Thyroid gland (tissue), 4 donors: Measurements from ENCODE around the gene USP32. TPM values are rescaled to one million over a fixed set of nuclear protein-coding genes. Genes with fewer than 3 reads are reported as not detected.

ENCODE experiments used
- DNase-seq, 2 donors: peaks; one replicate each; pipeline ENCODE4 v3.0.0-alpha.2; 2019
- H3K27ac ChIP-seq, 3 donors: fragments of 200-600 bp; sonication (generic); 1 replicate in 2 of 3; 2 replicates in 1 of 3; pipeline ENCODE4 v1.5.1; 2016 to 2019; ENCODE audit warnings: mild to moderate bottlenecking in 1 of 3, moderate library complexity in 1 of 3
- H3K27me3 ChIP-seq: fragments of 200-600 bp; sonication (generic); one replicate; pipeline ENCODE4 v1.5.1; 2019
- H3K36me3 ChIP-seq, 2 donors: fragments of 200-600 bp; sonication (generic); one replicate each; pipeline ENCODE4 v1.5.1; 2016 to 2019
- H3K4me1 ChIP-seq, 2 donors: fragments of 200-600 bp; sonication (generic); one replicate each; pipeline ENCODE4 v1.5.1; 2017 to 2019
- H3K4me3 ChIP-seq, 3 donors: fragments of 200-600 bp; sonication (generic); replicated peaks in 1 of 3; 1 replicate in 2 of 3; 2 replicates in 1 of 3; pipeline ENCODE4 v1.5.1; 2016; ENCODE audit warnings: mild to moderate bottlenecking in 1 of 3
- H3K9me3 ChIP-seq: fragments of 200-600 bp; sonication (generic); one replicate; pipeline ENCODE4 v1.5.1; 2017
- POLR2A ChIP-seq, 2 donors: fragments of 450-650 bp; IDR thresholded peaks; one replicate each; pipeline ENCODE4 v1.6.1; 2017; ENCODE audit warnings: antibody characterized with exemption in 2 of 2, mild to moderate bottlenecking in 2 of 2, moderate library complexity in 1 of 2
- WGBS, 2 donors: methylation state at CpG; one replicate each; pipeline ENCODE4 v1.1.5; 2017; 5-methylcytosine and 5-hydroxymethylcytosine counted together
- intact Hi-C: fragments of 100-400 bp; cut with DNase I; formaldehyde crosslinking; loops from one replicate; pipeline ENCODE4 v1.15.1; 2023
- total RNA-seq, 4 donors: library from RNA; depleted of rRNA; stranded (reverse); fragments of >200 nt; gene quantifications; one replicate each; pipeline ENCODE4 v1.2.3, GENCODE V29; 2016
- TF ChIP-seq, protein P1 (sequence below), 6 experiments: fragments of 200-600 bp in 3 of 6; fragments of 450-650 bp in 3 of 6; sonication (generic) in 3 of 6; IDR thresholded peaks; one replicate each; pipeline ENCODE4 v1.5.1; 2016 to 2019; ENCODE audit warnings: antibody characterized with exemption in 6 of 6, mild to moderate bottlenecking in 2 of 6, inconsistent platforms in 1 of 6, moderate library complexity in 1 of 6

The USP32 gene
- total RNA-seq, 4 donors from 2014 or later, result 49.9 to 76.5 (median 65.0) TPM

GRCh38 chr17:60369727-60370126 lies 22.2 kb downstream of the USP32 start:
- H3K9me3 ChIP-seq, result no peaks in the 10 kb centered on the region
- H3K27me3 ChIP-seq, result no peaks in the 10 kb centered on the region
- H3K4me1 ChIP-seq, result no peaks in the 10 kb centered on the region
- no peak overlapping the region for H3K27ac ChIP-seq
- H3K4me3 ChIP-seq, result no peak overlapping the region
- WGBS, 2 donors, result 96 to 100% methylated on average over 2 of the region's 2 CpGs
- intact Hi-C loops, result no loop called here
- no peaks in the 10 kb centered on the region for H3K36me3 ChIP-seq
- DNase-seq, result no peak
- TF ChIP-seq, protein P1, sequence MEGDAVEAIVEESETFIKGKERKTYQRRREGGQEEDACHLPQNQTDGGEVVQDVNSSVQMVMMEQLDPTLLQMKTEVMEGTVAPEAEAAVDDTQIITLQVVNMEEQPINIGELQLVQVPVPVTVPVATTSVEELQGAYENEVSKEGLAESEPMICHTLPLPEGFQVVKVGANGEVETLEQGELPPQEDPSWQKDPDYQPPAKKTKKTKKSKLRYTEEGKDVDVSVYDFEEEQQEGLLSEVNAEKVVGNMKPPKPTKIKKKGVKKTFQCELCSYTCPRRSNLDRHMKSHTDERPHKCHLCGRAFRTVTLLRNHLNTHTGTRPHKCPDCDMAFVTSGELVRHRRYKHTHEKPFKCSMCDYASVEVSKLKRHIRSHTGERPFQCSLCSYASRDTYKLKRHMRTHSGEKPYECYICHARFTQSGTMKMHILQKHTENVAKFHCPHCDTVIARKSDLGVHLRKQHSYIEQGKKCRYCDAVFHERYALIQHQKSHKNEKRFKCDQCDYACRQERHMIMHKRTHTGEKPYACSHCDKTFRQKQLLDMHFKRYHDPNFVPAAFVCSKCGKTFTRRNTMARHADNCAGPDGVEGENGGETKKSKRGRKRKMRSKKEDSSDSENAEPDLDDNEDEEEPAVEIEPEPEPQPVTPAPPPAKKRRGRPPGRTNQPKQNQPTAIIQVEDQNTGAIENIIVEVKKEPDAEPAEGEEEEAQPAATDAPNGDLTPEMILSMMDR (IDR thresholded peaks at IDR 0.05), result no peak
- no peak for TF ChIP-seq POLR2A (IDR thresholded peaks at IDR 0.05)

DNA sequence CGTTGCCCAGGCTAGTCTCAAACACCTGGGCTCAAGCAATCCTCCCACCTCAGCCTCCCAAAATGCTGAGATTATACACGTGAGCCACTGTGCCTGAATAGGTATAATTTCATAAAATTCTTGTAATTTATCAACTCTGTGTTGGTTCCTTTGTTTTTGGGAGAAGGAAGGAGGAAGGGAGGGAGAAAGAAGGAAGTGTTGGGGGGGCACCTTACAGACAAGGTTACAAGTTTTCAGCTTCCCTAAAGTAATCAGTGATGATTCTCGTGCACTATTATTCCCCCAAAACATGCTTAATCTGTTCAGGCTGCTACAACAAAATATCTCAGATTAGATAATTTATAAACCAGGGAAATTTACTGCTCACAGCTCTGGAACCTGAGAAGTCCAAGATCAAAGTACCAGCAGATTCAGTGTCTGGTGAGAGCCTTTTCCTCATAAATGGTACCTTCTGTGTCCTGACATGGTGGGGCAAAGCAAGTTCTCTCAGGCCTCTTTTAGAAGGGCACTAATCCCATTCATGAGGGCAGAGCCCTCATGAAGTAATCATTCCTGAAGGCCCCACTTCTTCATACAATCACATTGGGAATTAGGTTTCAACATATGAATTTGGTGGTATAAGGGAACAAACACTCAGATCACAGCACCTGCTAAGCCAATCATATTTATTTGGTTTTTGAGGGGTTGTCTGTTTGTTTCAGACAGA lies 28.1 kb downstream of the USP32 start:
- WGBS, 2 donors, result 92 to 94% methylated on average over 3 of the region's 3 CpGs
- Histone ChIP-seq H3K27me3 (no peaks in the 10 kb centered on the region), H3K4me1 (no peaks in the 10 kb centered on the region), H3K36me3 (no peaks in the 10 kb centered on the region), H3K27ac (no peak overlapping the region), H3K4me3 (no peak overlapping the region), H3K9me3 (no peaks in the 10 kb centered on the region)
- TF ChIP-seq POLR2A (IDR thresholded peaks at IDR 0.05), result no peak
- TF ChIP-seq, protein P1 (IDR thresholded peaks at IDR 0.05), result no peak
- intact Hi-C loops, result no loop called here
- no peak for DNase-seq

DNA sequence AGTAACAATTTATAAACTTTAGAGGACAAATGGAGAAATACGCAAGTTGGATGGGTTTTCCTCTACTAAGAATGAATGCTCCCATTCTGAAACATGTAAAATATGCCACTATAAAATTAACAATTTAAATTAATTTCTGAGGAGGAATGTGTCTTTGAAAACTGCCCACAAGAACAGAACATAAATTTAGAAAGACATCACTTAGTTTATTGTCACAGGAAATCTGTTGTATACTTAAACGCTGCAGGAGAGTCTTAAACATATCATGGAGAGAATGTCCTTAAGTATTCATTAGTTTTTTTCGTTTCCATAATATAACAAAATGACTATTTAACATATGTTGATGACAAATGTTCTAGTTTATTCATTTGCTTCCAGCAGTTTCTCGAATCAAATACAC lies 29.6 kb downstream of the USP32 start:
- no peaks in the 10 kb centered on the region for H3K27me3 ChIP-seq
- no peak overlapping the region for H3K27ac ChIP-seq
- H3K4me1 ChIP-seq, result no peaks in the 10 kb centered on the region
- no peaks in the 10 kb centered on the region for H3K9me3 ChIP-seq
- WGBS, 2 donors, result 83 to 86% methylated on average over 4 of the region's 4 CpGs
- TF ChIP-seq, protein P1 (IDR thresholded peaks at IDR 0.05), result no peak
- TF ChIP-seq POLR2A (IDR thresholded peaks at IDR 0.05), result no peak
- H3K4me3 ChIP-seq, result no peak overlapping the region
- intact Hi-C loops, result no loop called here
- H3K36me3 ChIP-seq, result no peaks in the 10 kb centered on the region
- no peak for DNase-seq

DNA sequence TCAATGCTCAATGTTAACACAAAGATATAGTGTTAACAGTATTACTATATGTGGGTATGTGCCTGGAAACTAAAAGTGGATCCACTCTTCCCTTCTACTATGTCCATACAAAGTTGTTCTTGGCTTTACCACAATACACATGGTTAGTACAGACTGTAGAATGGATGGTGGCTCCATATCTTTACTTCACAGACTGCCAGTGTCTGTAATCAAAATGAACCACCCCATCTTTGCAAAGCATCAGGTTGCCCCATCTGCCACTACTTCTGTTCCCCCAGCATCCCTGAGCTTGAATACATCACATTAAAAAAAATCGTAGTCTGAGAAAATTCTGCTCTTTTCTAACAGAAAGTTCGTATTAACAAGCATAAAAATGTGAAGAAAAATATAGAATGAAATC lies 30.0 kb downstream of the USP32 start:
- Histone ChIP-seq H3K36me3 (no peaks in the 10 kb centered on the region), H3K9me3 (no peaks in the 10 kb centered on the region), H3K27ac (no peak overlapping the region), H3K4me3 (no peak overlapping the region), H3K4me1 (no peaks in the 10 kb centered on the region), H3K27me3 (no peaks in the 10 kb centered on the region)
- 93 to 94% methylated on average over 2 of the region's 2 CpGs for WGBS, 2 donors
- DNase-seq, result no peak
- intact Hi-C loops, result no loop called here
- TF ChIP-seq POLR2A (IDR thresholded peaks at IDR 0.05), result no peak
- TF ChIP-seq, protein P1 (IDR thresholded peaks at IDR 0.05), result no peak

GRCh38 chr17:60359415-60359814 lies 32.5 kb downstream of the USP32 start:
- DNase-seq, result no peak
- TF ChIP-seq, protein P1 (IDR thresholded peaks at IDR 0.05), result no peak
- no peak for TF ChIP-seq POLR2A (IDR thresholded peaks at IDR 0.05)
- intact Hi-C loops, result no loop called here
- no peak overlapping the region for H3K4me3 ChIP-seq
- no peaks in the 10 kb centered on the region for H3K9me3 ChIP-seq
- no peak overlapping the region for H3K27ac ChIP-seq
- H3K4me1 ChIP-seq, result peaks cover 3 to 5% of the 10 kb centered on the region in 2 donors
- no peaks in the 10 kb centered on the region for H3K36me3 ChIP-seq
- H3K27me3 ChIP-seq, result no peaks in the 10 kb centered on the region
